ENCODE results near the gene SNAPC4. TPM values are rescaled to one million over a fixed set of nuclear protein-coding genes. Genes with fewer than 3 reads are reported as not detected.

The SNAPC4 gene
- total and polyA plus RNA-seq, 2 of the 8 experiments (the other 6 are each of a cell fraction or from before 2014, with no cell fraction given), result 6.9 to 18.1 TPM

DNA sequence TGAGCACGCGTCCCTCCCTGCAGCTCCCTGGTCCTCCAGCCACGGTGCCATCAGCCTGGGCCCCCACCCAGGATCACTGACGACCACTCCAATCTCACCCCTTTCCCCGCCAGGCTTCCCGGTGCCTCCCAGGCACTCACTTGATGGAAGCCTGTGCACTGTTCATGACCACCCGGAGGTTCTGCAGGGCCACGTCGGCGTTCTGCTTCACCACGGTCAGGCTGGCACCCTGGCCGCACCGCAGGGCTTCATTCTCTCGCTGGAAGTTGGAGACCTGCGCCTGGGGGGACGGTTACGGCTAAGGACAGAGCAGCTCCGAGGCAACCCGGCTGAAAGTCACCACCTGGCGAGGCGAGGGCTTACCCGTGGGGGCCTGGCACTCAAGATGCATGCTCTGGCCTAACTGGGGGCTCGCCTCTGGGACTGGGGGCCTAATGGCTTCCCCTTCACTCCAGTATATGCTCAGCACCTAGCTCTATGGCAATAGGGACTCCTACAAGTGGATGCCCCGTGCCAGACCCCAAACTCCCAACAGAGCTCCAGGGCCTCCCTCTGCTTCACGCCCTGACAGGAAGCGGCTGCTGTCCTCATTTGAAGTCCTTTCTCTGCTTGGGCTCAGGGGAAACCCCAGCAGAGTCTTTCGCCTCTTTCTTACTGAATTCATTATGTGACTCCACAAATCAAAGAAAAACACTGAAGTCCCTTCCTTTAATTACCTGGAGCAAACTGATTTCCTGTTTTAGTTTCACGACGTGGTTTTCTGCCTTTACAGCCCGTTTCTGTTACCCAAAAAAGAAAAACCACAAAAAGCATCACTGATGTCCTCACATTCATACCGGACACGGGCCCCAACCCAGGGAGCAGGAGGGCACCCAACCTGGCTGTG is 4.2 kb upstream of the SNAPC4 start (continued):
- TF ChIP-seq, protein P1, sequence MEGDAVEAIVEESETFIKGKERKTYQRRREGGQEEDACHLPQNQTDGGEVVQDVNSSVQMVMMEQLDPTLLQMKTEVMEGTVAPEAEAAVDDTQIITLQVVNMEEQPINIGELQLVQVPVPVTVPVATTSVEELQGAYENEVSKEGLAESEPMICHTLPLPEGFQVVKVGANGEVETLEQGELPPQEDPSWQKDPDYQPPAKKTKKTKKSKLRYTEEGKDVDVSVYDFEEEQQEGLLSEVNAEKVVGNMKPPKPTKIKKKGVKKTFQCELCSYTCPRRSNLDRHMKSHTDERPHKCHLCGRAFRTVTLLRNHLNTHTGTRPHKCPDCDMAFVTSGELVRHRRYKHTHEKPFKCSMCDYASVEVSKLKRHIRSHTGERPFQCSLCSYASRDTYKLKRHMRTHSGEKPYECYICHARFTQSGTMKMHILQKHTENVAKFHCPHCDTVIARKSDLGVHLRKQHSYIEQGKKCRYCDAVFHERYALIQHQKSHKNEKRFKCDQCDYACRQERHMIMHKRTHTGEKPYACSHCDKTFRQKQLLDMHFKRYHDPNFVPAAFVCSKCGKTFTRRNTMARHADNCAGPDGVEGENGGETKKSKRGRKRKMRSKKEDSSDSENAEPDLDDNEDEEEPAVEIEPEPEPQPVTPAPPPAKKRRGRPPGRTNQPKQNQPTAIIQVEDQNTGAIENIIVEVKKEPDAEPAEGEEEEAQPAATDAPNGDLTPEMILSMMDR (IDR thresholded peaks at IDR 0.05; ENCODE audit: control extremely low read depth in 1 of 3, insufficient read depth in 1 of 3, low read depth in 1 of 3, low read length in 3 of 3), result no peak
- TF ChIP-seq POLR2A (IDR thresholded peaks at IDR 0.05; ENCODE audit: control extremely low read depth in 1 of 2, low read depth in 2 of 2, low read length in 2 of 2) (no peak), KDM4A (IDR thresholded peaks at IDR 0.05; ENCODE audit: low read depth, low read length, severe bottlenecking) (no peak), ASH2L (IDR thresholded peaks at IDR 0.05; ENCODE audit: low read length) (no peak), SUZ12 (IDR thresholded peaks at IDR 0.05; ENCODE audit: low read length) (no peak), EGR1 (IDR thresholded peaks at IDR 0.05; ENCODE audit: borderline replicate concordance, low read depth, low read length) (no peak), MAFK (IDR thresholded peaks at IDR 0.05; ENCODE audit: low read depth, low read length) (no peak), BACH1 (IDR thresholded peaks at IDR 0.05; ENCODE audit: low read length) (no peak), SRF (IDR thresholded peaks at IDR 0.05; ENCODE audit: low read depth, low read length) (no peak)
- TF ChIP-seq, protein P2, sequence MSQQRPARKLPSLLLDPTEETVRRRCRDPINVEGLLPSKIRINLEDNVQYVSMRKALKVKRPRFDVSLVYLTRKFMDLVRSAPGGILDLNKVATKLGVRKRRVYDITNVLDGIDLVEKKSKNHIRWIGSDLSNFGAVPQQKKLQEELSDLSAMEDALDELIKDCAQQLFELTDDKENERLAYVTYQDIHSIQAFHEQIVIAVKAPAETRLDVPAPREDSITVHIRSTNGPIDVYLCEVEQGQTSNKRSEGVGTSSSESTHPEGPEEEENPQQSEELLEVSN (IDR thresholded peaks at IDR 0.05), result no peak
- TF ChIP-seq, protein P3, sequence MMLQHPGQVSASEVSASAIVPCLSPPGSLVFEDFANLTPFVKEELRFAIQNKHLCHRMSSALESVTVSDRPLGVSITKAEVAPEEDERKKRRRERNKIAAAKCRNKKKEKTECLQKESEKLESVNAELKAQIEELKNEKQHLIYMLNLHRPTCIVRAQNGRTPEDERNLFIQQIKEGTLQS (IDR thresholded peaks at IDR 0.05; ENCODE audit: insufficient read depth, low read depth, low read length), result no peak
